Stomach (tissue), 4 donors: ENCODE measurements around the gene SLC6A20.

ENCODE experiments used
- CTCF ChIP-seq, 7 experiments: fragments of 450-650 bp in 4 of 7; fragments of 200-600 bp in 3 of 7; sonication (generic) in 3 of 7; IDR thresholded peaks; one replicate each; pipeline ENCODE4 v1.5.1; 2016 to 2019; ENCODE audit warnings: antibody characterized with exemption in 7 of 7, control low read depth in 2 of 7, mild to moderate bottlenecking in 1 of 7
- POLR2A ChIP-seq, 4 donors: fragments of 450-650 bp; IDR thresholded peaks; one replicate each; pipeline ENCODE4 v1.6.1; 2016; ENCODE audit warnings: antibody characterized with exemption in 4 of 4, control low read depth in 2 of 4, mild to moderate bottlenecking in 1 of 4, moderate library complexity in 1 of 4

GRCh38 chr3:45746777-45747622 is 49.3 kb downstream of the SLC6A20 start:
- TF ChIP-seq CTCF (IDR thresholded peaks at IDR 0.05) (no peak), POLR2A (IDR thresholded peaks at IDR 0.05) (no peak)
